GM23338 (cell line): Measurements from ENCODE around the gene C20orf141. TPM values are rescaled to one million over a fixed set of nuclear protein-coding genes. Genes with fewer than 3 reads are reported as not detected.
"Not testable (repeated sequence)": the region's sequence is repeated elsewhere in the genome, so short reads cannot be mapped to it uniquely, and the experiment has no call there.

Experiments
- ATAC-seq: fragments of 200-7000 bp; cut with Tn5 transposase; 3 replicates; pipeline ENCODE4 v1.9.1; 2020
- DNase-seq: peaks from one replicate; pipeline ENCODE4 v3.0.0-alpha.2; 2015; ENCODE audit warnings: low spot score
- H2AFZ ChIP-seq: fragments of 200-600 bp; sonication (generic); 2 replicates; pipeline ENCODE4 v1.8.0; 2016; ENCODE audit warnings: antibody characterized with exemption, mild to moderate bottlenecking, moderate library complexity
- H3F3A ChIP-seq: fragments of 200-600 bp; sonication (generic); replicated peaks from 2 replicates; pipeline ENCODE4 v1.8.0; 2017; ENCODE audit warnings: antibody characterized with exemption, mixed run types, low read depth
- H3K27ac ChIP-seq: fragments of 200-600 bp; sonication (generic); 2 replicates; pipeline ENCODE4 v1.6.1; 2016; ENCODE audit warnings: low read depth
- H3K27me3 ChIP-seq: fragments of 200-600 bp; sonication (generic); 2 replicates; pipeline ENCODE4 v1.8.0; 2016; ENCODE audit warnings: mild to moderate bottlenecking, mixed run types, moderate library complexity; ENCODE audit not compliant: insufficient read depth
- H3K36me3 ChIP-seq: fragments of 200-600 bp; sonication (generic); 2 replicates; pipeline ENCODE4 v1.8.0; 2016; ENCODE audit warnings: mild to moderate bottlenecking; ENCODE audit not compliant: insufficient read depth
- H3K4me1 ChIP-seq: fragments of 200-600 bp; sonication (generic); 2 replicates; pipeline ENCODE4 v1.8.0; 2016; ENCODE audit warnings: mild to moderate bottlenecking, moderate library complexity; ENCODE audit not compliant: insufficient read depth
- H3K4me2 ChIP-seq: fragments of 200-600 bp; sonication (generic); 2 replicates; pipeline ENCODE4 v1.7.1; 2017; ENCODE audit warnings: mixed run types
- H3K4me3 ChIP-seq: fragments of 200-600 bp; sonication (generic); 2 replicates; pipeline ENCODE4 v1.6.1; 2016; ENCODE audit warnings: mixed run types
- H3K79me2 ChIP-seq: fragments of 200-600 bp; sonication (generic); replicated peaks from 2 replicates; pipeline ENCODE4 v1.8.0; 2017; ENCODE audit warnings: mild to moderate bottlenecking; ENCODE audit not compliant: insufficient read depth
- H3K9me2 ChIP-seq: fragments of 200-600 bp; sonication (generic); 2 replicates; pipeline ENCODE4 v1.8.0; 2017; ENCODE audit not compliant: insufficient read depth
- H4K20me1 ChIP-seq: fragments of 200-600 bp; sonication (generic); replicated peaks from 2 replicates; pipeline ENCODE4 v1.8.0; 2017; ENCODE audit warnings: mild to moderate bottlenecking; ENCODE audit not compliant: insufficient read depth
- H3K27ac Mint-ChIP-seq: 2 replicates; pipeline ENCODE4 v1.8.0; 2020; ENCODE audit warnings: inconsistent platforms, mild to moderate bottlenecking, moderate library complexity, mixed read lengths
- H3K27me3 Mint-ChIP-seq: 3 replicates; pipeline ENCODE4 v1.8.0; 2022; ENCODE audit warnings: low read depth, mild to moderate bottlenecking, moderate library complexity, mixed read lengths, inconsistent platforms; ENCODE audit not compliant: insufficient read depth, poor library complexity
- H3K36me3 Mint-ChIP-seq: 3 replicates; pipeline ENCODE4 v1.8.0; 2021; ENCODE audit warnings: low read depth, mild to moderate bottlenecking, inconsistent platforms, moderate library complexity, mixed read lengths
- H3K4me1 Mint-ChIP-seq: 3 replicates; pipeline ENCODE4 v1.8.0; 2020; ENCODE audit warnings: mild to moderate bottlenecking, inconsistent platforms, mixed read lengths
- H3K4me3 Mint-ChIP-seq: 3 replicates; pipeline ENCODE4 v1.8.0; 2021; ENCODE audit warnings: moderate library complexity, mild to moderate bottlenecking, inconsistent platforms, mixed read lengths
- H3K9me3 Mint-ChIP-seq: 3 replicates; pipeline ENCODE4 v1.8.0; 2020; ENCODE audit warnings: moderate library complexity, mild to moderate bottlenecking, inconsistent platforms, mixed read lengths
- ETS1 ChIP-seq: IDR thresholded peaks from 2 replicates; pipeline ENCODE4 v1.6.1; 2016; ENCODE audit warnings: antibody characterized with exemption
- EZH2 ChIP-seq: fragments of 200-600 bp; sonication (generic); IDR thresholded peaks from one replicate; pipeline ENCODE4 v1.8.0; 2017; ENCODE audit warnings: antibody characterized with exemption, mild to moderate bottlenecking, low read depth; ENCODE audit not compliant: unreplicated experiment
- POLR2AphosphoS5 ChIP-seq: IDR thresholded peaks from 2 replicates; pipeline ENCODE4 v1.6.1; 2016; ENCODE audit warnings: antibody characterized with exemption, low read depth
- REST ChIP-seq: IDR thresholded peaks from one replicate; pipeline ENCODE4 v1.6.1; 2018; ENCODE audit warnings: antibody characterized with exemption; ENCODE audit not compliant: unreplicated experiment
- polyA plus RNA-seq: library from polyadenylated mRNA; unstranded; fragments of >200 nt; fragmentation: Nextera tagmentation; extraction: Ambion mirVana; gene quantifications from 2 replicates; pipeline ENCODE4 v1.2.1, GENCODE V29; 2016
- total RNA-seq: library from RNA; depleted of rRNA; stranded (reverse); fragments of >200 nt; shearing (Covaris generic); gene quantifications from 2 replicates; pipeline ENCODE4 v1.2.3, GENCODE V29; 2014

C20orf141 gene
- total and polyA plus RNA-seq, 2 experiments from 2014 or later, result not detected

GRCh38 chr20:2807019-2807418, 7.8 kb upstream of the C20orf141 start:
- Mint-ChIP-seq H3K4me1 (peaks cover 15% of the 10 kb centered on the region), H3K27me3 (peaks cover 84% of the 10 kb centered on the region), H3K36me3 (no peaks in the 10 kb centered on the region), H3K27ac (no peak overlapping the region), H3K4me3 (no peak overlapping the region), H3K9me3 (peaks cover under 1% of the 10 kb centered on the region; the same call in 2 of the 3 replicates)
- Histone ChIP-seq H3K79me2 (no peaks in the 10 kb centered on the region), H3K27me3 (peaks cover 99% of the 10 kb centered on the region), H2AFZ (no peak overlapping the region), H3K4me2 (no peak overlapping the region), H3K4me3 (no peak overlapping the region), H3K4me1 (peaks cover 20% of the 10 kb centered on the region), H3K9me2 (no peaks in the 10 kb centered on the region), H3K27ac (no peak overlapping the region), H4K20me1 (peaks cover 3% of the 10 kb centered on the region; the same call in 1 of the 2 replicates), H3F3A (no peaks in the 10 kb centered on the region), H3K36me3 (no peaks in the 10 kb centered on the region)
- ATAC-seq (no peak), DNase-seq (no peak)
- TF ChIP-seq POLR2AphosphoS5 (no peak), REST (no peak)

- not testable (repeated sequence) for H3K9me2 ChIP-seq, ATAC-seq, H3K36me3 ChIP-seq, DNase-seq, H3K4me3 Mint-ChIP-seq, H3K36me3 Mint-ChIP-seq, H2AFZ ChIP-seq, H3K27ac Mint-ChIP-seq, H3K4me2 ChIP-seq, H3F3A ChIP-seq, H3K27ac ChIP-seq, H4K20me1 ChIP-seq, H3K4me3 ChIP-seq, H3K79me2 ChIP-seq, H3K9me3 Mint-ChIP-seq
- peaks cover 15% of the 10 kb centered on the region for H3K4me1 Mint-ChIP-seq
- H3K27me3 ChIP-seq, result peaks cover 99% of the 10 kb centered on the region
- H3K4me1 ChIP-seq, result peaks cover 20% of the 10 kb centered on the region
- H3K27me3 Mint-ChIP-seq, result peaks cover 75% of the 10 kb centered on the region
Measured at GRCh38 chr20:2807929-2808328, 6.9 kb upstream of the C20orf141 start.

- no peaks in the 10 kb centered on the region for H3K79me2 ChIP-seq
- Mint-ChIP-seq H3K27me3 (peaks cover 57% of the 10 kb centered on the region), H3K27ac (no peak overlapping the region), H3K36me3 (no peaks in the 10 kb centered on the region), H3K4me3 (no peak overlapping the region), H3K9me3 (peaks cover 7% of the 10 kb centered on the region), H3K4me1 (peaks cover 10% of the 10 kb centered on the region)
- peaks cover 14% of the 10 kb centered on the region; the same call in 1 of the 2 replicates for H3K4me1 ChIP-seq
- no peaks in the 10 kb centered on the region for H3K36me3 ChIP-seq
- no peak overlapping the region for H2AFZ ChIP-seq
- no peak overlapping the region for H3K4me3 ChIP-seq
- no peak for ATAC-seq
- H3K4me2 ChIP-seq, result no peak overlapping the region
- no peak for DNase-seq
- no peaks in the 10 kb centered on the region for H3K9me2 ChIP-seq
- no peak overlapping the region for H3K27ac ChIP-seq
- no peaks in the 10 kb centered on the region for H4K20me1 ChIP-seq
- H3F3A ChIP-seq, result no peaks in the 10 kb centered on the region
- H3K27me3 ChIP-seq, result peaks cover 83% of the 10 kb centered on the region
- TF ChIP-seq REST (no peak), EZH2 (no peak), ETS1 (no peak)
Measured at GRCh38 chr20:2809690-2810089, 5.1 kb upstream of the C20orf141 start.
